Panc1 (cell line): ENCODE measurements around the gene CYSTM1. TPM values are rescaled to one million over a fixed set of nuclear protein-coding genes. Genes with fewer than 3 reads are reported as not detected.

Experiments
- ATAC-seq: fragments of 200-7000 bp; cut with Tn5 transposase; 2 replicates; pipeline ENCODE4 v1.9.1; 2020; ENCODE audit warnings: mild to moderate bottlenecking, moderate library complexity
- BruUV-seq: library from RNA; stranded (reverse); fragments of 400-500 nt; replicated peaks from 2 replicates; lab custom pipeline; 2021; lab: Mats Ljungman, UMichigan
- CTCF ChIA-PET: fragments of 300-600 bp; sonication (Branson Sonifier 250); formaldehyde crosslinking; loops from one replicate; lab custom pipeline; 2022; ENCODE audit warnings: antibody characterized with exemption; lab: Charles Lee
- POLR2A ChIA-PET: fragments of 300-600 bp; sonication (Branson Sonifier 250); formaldehyde crosslinking; loops from one replicate; lab custom pipeline; 2022; ENCODE audit warnings: antibody characterized with exemption; lab: Charles Lee
- DNase-seq: peaks from one replicate; pipeline ENCODE4 v3.0.0-alpha.2; 2010; ENCODE audit warnings: low read depth, low spot score
- H3K27ac ChIP-seq: 2 replicates; pipeline ENCODE4 v1.5.1; 2011; ENCODE audit warnings: mild to moderate bottlenecking, low read length, inconsistent platforms
- H3K27me3 ChIP-seq: fragments of 200-500 bp; sonication (Bioruptor generic); 2 replicates; pipeline ENCODE4 v1.6.0; 2014; ENCODE audit warnings: low read length, inconsistent platforms; ENCODE audit not compliant: control insufficient read depth, insufficient read depth
- H3K36me3 ChIP-seq: fragments of 200-500 bp; sonication (Bioruptor generic); 2 replicates; pipeline ENCODE4 v1.5.1; 2014; ENCODE audit warnings: inconsistent platforms, mild to moderate bottlenecking, low read length, moderate library complexity; ENCODE audit not compliant: control insufficient read depth, insufficient read depth
- H3K4me1 ChIP-seq: 2 replicates; pipeline ENCODE4 v1.5.1; 2011; ENCODE audit warnings: inconsistent platforms, mild to moderate bottlenecking, low read length, moderate library complexity; ENCODE audit not compliant: control insufficient read depth, insufficient read depth
- H3K4me3 ChIP-seq, 2 experiments: 2 replicates each; pipeline ENCODE4 v1.5.1; 2011 to 2012; ENCODE audit warnings: low read depth in 2 of 2, low read length in 2 of 2, mild to moderate bottlenecking in 2 of 2, inconsistent platforms in 1 of 2, moderate library complexity in 1 of 2
- H3K9me3 ChIP-seq: fragments of 200-500 bp; sonication (Bioruptor generic); 2 replicates; pipeline ENCODE4 v1.5.1; 2014; ENCODE audit warnings: low read depth, mild to moderate bottlenecking, inconsistent platforms, low read length, moderate library complexity; ENCODE audit not compliant: control insufficient read depth, insufficient read depth
- POLR2AphosphoS5 ChIP-seq: IDR thresholded peaks from 2 replicates; pipeline ENCODE4 v1.6.1; 2012; ENCODE audit warnings: mild to moderate bottlenecking, low read depth, low read length, moderate library complexity
- SIN3A ChIP-seq: IDR thresholded peaks from 2 replicates; pipeline ENCODE4 v1.6.1; 2012; ENCODE audit warnings: low read depth, mild to moderate bottlenecking, low read length, moderate library complexity, borderline replicate concordance; ENCODE audit not compliant: insufficient read depth
- TCF7L2 ChIP-seq: IDR thresholded peaks from 2 replicates; pipeline ENCODE4 v1.6.1; 2011; ENCODE audit warnings: mild to moderate bottlenecking, low read depth, low read length, inconsistent platforms
- in situ Hi-C: cut with HindIII; loops from 2 replicates; pipeline ENCODE4 v1.10.0; 2016; ENCODE audit warnings: low sequenced_read_pairs, low pct_unique_long_range_greater_than_20kb
- intact Hi-C: fragments of 100-400 bp; cut with micrococcal nuclease; formaldehyde crosslinking; loops from one replicate; pipeline ENCODE4 v1.10.0; 2022; ENCODE audit not compliant: unreplicated experiment
- total RNA-seq: library from RNA; stranded (reverse); gene quantifications from one replicate; pipeline ENCODE4 v1.2.1, GENCODE V29; 2021; ENCODE audit not compliant: unreplicated experiment
- TF ChIP-seq, protein P1 (sequence below): fragments of 450-650 bp; IDR thresholded peaks from 2 replicates; pipeline ENCODE4 v1.5.1; 2017; ENCODE audit warnings: mild to moderate bottlenecking
- TF ChIP-seq, protein P2 (sequence below), 2 experiments: IDR thresholded peaks; 2 replicates each; pipeline ENCODE4 v1.6.1; 2011 to 2012; ENCODE audit warnings: low read depth in 2 of 2, control low read depth in 1 of 2, low read length in 1 of 2, mild to moderate bottlenecking in 1 of 2, moderate library complexity in 1 of 2; ENCODE audit not compliant: insufficient read depth in 1 of 2

The CYSTM1 gene
- total RNA-seq, 1 experiment from 2014 or later, result 126 TPM

DNA sequence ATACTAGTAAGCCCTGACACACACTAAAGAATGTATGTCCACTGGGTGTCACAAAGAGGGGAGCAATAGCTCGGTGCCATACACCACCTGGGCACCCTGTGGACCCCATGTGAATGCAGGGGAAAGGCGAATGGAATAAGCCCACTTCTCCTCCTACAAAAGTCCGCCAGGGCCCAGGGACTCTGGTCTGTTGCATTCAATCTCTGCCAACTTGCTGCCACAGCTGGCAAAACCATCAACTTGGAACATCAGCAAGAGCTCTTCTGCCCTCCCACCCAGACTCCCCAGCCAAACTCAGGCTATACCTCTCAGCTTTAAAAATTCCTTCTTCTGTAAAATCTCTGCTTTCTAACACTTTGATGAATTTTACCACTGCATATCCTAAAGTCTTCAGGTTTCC lies 73.4 kb downstream of the CYSTM1 start:
- Histone ChIP-seq H3K27ac (no peak overlapping the region), H3K27me3 (no peaks in the 10 kb centered on the region), H3K36me3 (no peaks in the 10 kb centered on the region), H3K4me3 (no peak overlapping the region), H3K9me3 (no peaks in the 10 kb centered on the region), H3K4me1 (peaks cover 26% of the 10 kb centered on the region)
- no TSS peak for BruUV-seq
- ChIA-PET CTCF (interaction anchor here (1.4 kb wide), 1 partner anchor 9 kb away, joined by 4 read pairs; no protein-coding TSS in a partner anchor), POLR2A (no interaction called here)
- TF ChIP-seq TCF7L2 (no peak), SIN3A (no peak), POLR2AphosphoS5 (no peak)
- TF ChIP-seq, protein P1, sequence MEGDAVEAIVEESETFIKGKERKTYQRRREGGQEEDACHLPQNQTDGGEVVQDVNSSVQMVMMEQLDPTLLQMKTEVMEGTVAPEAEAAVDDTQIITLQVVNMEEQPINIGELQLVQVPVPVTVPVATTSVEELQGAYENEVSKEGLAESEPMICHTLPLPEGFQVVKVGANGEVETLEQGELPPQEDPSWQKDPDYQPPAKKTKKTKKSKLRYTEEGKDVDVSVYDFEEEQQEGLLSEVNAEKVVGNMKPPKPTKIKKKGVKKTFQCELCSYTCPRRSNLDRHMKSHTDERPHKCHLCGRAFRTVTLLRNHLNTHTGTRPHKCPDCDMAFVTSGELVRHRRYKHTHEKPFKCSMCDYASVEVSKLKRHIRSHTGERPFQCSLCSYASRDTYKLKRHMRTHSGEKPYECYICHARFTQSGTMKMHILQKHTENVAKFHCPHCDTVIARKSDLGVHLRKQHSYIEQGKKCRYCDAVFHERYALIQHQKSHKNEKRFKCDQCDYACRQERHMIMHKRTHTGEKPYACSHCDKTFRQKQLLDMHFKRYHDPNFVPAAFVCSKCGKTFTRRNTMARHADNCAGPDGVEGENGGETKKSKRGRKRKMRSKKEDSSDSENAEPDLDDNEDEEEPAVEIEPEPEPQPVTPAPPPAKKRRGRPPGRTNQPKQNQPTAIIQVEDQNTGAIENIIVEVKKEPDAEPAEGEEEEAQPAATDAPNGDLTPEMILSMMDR, result no peak
- TF ChIP-seq, protein P2, sequence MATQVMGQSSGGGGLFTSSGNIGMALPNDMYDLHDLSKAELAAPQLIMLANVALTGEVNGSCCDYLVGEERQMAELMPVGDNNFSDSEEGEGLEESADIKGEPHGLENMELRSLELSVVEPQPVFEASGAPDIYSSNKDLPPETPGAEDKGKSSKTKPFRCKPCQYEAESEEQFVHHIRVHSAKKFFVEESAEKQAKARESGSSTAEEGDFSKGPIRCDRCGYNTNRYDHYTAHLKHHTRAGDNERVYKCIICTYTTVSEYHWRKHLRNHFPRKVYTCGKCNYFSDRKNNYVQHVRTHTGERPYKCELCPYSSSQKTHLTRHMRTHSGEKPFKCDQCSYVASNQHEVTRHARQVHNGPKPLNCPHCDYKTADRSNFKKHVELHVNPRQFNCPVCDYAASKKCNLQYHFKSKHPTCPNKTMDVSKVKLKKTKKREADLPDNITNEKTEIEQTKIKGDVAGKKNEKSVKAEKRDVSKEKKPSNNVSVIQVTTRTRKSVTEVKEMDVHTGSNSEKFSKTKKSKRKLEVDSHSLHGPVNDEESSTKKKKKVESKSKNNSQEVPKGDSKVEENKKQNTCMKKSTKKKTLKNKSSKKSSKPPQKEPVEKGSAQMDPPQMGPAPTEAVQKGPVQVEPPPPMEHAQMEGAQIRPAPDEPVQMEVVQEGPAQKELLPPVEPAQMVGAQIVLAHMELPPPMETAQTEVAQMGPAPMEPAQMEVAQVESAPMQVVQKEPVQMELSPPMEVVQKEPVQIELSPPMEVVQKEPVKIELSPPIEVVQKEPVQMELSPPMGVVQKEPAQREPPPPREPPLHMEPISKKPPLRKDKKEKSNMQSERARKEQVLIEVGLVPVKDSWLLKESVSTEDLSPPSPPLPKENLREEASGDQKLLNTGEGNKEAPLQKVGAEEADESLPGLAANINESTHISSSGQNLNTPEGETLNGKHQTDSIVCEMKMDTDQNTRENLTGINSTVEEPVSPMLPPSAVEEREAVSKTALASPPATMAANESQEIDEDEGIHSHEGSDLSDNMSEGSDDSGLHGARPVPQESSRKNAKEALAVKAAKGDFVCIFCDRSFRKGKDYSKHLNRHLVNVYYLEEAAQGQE (IDR thresholded peaks at IDR 0.05; ENCODE audit: insufficient read depth in 1 of 2, low read depth in 2 of 2, low read length in 1 of 2), result no peak
- ATAC-seq (no peak), DNase-seq (no peak)
- in situ Hi-C loops, result no loop called here
- intact Hi-C loops, result no loop called here

DNA sequence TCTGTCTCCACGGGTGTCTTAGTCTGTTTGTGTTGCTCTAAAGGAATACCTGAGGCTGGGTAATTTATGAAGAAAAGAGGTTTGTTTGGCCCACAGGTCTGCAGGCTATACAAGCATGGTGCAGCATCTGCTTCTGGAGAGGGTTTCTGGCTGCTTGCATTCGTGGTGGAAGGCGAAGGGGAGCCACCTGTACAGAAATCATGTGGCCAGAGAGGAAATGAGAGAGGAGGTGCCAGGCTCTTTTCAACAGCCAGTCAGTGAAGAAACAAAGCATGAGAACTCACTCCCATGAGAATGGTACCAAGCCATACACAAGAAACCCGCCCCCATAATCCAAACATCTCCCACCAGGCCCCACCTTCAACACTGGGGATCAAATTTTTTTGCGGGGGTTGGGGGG lies 74.5 kb downstream of the CYSTM1 start:
- intact Hi-C loops (no loop called here), in situ Hi-C loops (no loop called here)
- no peak overlapping the region for H3K4me3 ChIP-seq
- H3K4me1 ChIP-seq, result peaks cover 26% of the 10 kb centered on the region
- no peaks in the 10 kb centered on the region for H3K36me3 ChIP-seq
- DNase-seq, result no peak
- CTCF ChIA-PET, result interaction anchor here (1.4 kb wide), 1 partner anchor 10 kb away, joined by 4 read pairs; no protein-coding TSS in a partner anchor
- no TSS peak for BruUV-seq
- POLR2A ChIA-PET, result no interaction called here
- no peaks in the 10 kb centered on the region for H3K9me3 ChIP-seq
- H3K27me3 ChIP-seq, result no peaks in the 10 kb centered on the region
- H3K27ac ChIP-seq, result no peak overlapping the region
- TF ChIP-seq TCF7L2 (no peak), SIN3A (no peak), POLR2AphosphoS5 (no peak)
- TF ChIP-seq, protein P2 (IDR thresholded peaks at IDR 0.05; ENCODE audit: insufficient read depth in 1 of 2, low read depth in 2 of 2, low read length in 1 of 2), result no peak
- TF ChIP-seq, protein P1, result no peak
- no peak for ATAC-seq
